Endothelial cell of umbilical vein (primary cell): Measurements from ENCODE around the gene DIO3. TPM values are rescaled to one million over a fixed set of nuclear protein-coding genes. Genes with fewer than 3 reads are reported as not detected.

Experiments used
- BruUV-seq: library from RNA; stranded (reverse); fragments of 400-500 nt; replicated peaks from 2 replicates; lab custom pipeline; 2021; lab: Mats Ljungman, UMichigan
- CTCF ChIA-PET: fragments of 300-600, 350-600 bp; sonication (Branson Sonifier 250); formaldehyde crosslinking; loops from one replicate; lab custom pipeline; 2021; ENCODE audit warnings: antibody characterized with exemption, inconsistent platforms; lab: Charles Lee
- POLR2A ChIA-PET: fragments of 300-600, 350-600 bp; sonication (Branson Sonifier 250); formaldehyde crosslinking; loops from one replicate; lab custom pipeline; 2021; ENCODE audit warnings: antibody characterized with exemption, inconsistent platforms; lab: Charles Lee
- DNase-seq: peaks from one replicate; pipeline ENCODE4 v3.0.0-alpha.2; 2011; ENCODE audit warnings: low read depth, low spot score
- FAIRE-seq: peaks from 2 replicates; lab custom pipeline; 2011; peaks lifted over from hg19 to GRCh38; lab: Jason Lieb, UNC
- H2AFZ ChIP-seq: 2 replicates; pipeline ENCODE4 v1.6.0; 2012; ENCODE audit warnings: low read depth, low read length, control low read depth, inconsistent platforms
- H3K27ac ChIP-seq: 2 replicates; pipeline ENCODE4 v1.5.1; 2011; ENCODE audit warnings: low read depth, mild to moderate bottlenecking, control low read depth, low read length, moderate library complexity; ENCODE audit not compliant: insufficient read depth
- H3K27me3 ChIP-seq, 2 experiments: 2 replicates each; pipeline versions ENCODE4 v1.6.0 to v1.6.1; 2011; ENCODE audit warnings: low read length in 2 of 2, mixed read lengths in 1 of 2; ENCODE audit not compliant: control insufficient read depth in 2 of 2, insufficient read depth in 2 of 2
- H3K36me3 ChIP-seq, 2 experiments: 2 replicates in 1 of 2; 3 replicates in 1 of 2; pipeline ENCODE4 v1.5.1; 2011; ENCODE audit warnings: low read length in 2 of 2, mild to moderate bottlenecking in 1 of 2, moderate library complexity in 1 of 2; ENCODE audit not compliant: control insufficient read depth in 2 of 2, insufficient read depth in 2 of 2; ENCODE audit errors: extremely low read depth in 1 of 2
- H3K4me1 ChIP-seq: 3 replicates; pipeline ENCODE4 v1.5.1; 2011; ENCODE audit warnings: mild to moderate bottlenecking, low read length; ENCODE audit not compliant: control insufficient read depth, insufficient read depth; ENCODE audit errors: extremely low read depth
- H3K4me2 ChIP-seq: 2 replicates; pipeline ENCODE4 v1.6.1; 2011; ENCODE audit warnings: low read length, control low read depth, mixed read lengths; ENCODE audit not compliant: insufficient read depth
- H3K4me3 ChIP-seq, 3 experiments: fragments of 200-600 bp in 1 of 3; sonication (generic), shearing (Covaris generic) in 1 of 3; replicated peaks in 1 of 3; 2 replicates each; pipeline ENCODE4 v1.5.1; 2011 to 2016; ENCODE audit warnings: control low read depth in 3 of 3, low read length in 3 of 3, mild to moderate bottlenecking in 2 of 3, inconsistent platforms in 1 of 3, low read depth in 1 of 3, moderate library complexity in 1 of 3; ENCODE audit not compliant: insufficient read depth in 1 of 3
- H3K79me2 ChIP-seq: 2 replicates; pipeline ENCODE4 v1.6.0; 2012; ENCODE audit warnings: low read length, inconsistent platforms; ENCODE audit not compliant: control insufficient read depth, insufficient read depth
- H3K9ac ChIP-seq: replicated peaks from 2 replicates; pipeline ENCODE3; 2011; ENCODE audit warnings: low read length, control low read depth; ENCODE audit not compliant: insufficient read depth; ENCODE audit errors: extremely low read depth
- H3K9me1 ChIP-seq: replicated peaks from 3 replicates; pipeline ENCODE4 v1.6.0; 2011; ENCODE audit warnings: mild to moderate bottlenecking, low read length; ENCODE audit not compliant: control insufficient read depth, insufficient read depth; ENCODE audit errors: extremely low read depth
- H3K9me3 ChIP-seq: replicated peaks from 2 replicates; pipeline ENCODE4 v1.5.1; 2012; ENCODE audit warnings: low read length, inconsistent platforms; ENCODE audit not compliant: control insufficient read depth, insufficient read depth
- H4K20me1 ChIP-seq: replicated peaks from 2 replicates; pipeline ENCODE3; 2011; ENCODE audit warnings: mild to moderate bottlenecking, low read length; ENCODE audit not compliant: control insufficient read depth, insufficient read depth; ENCODE audit errors: extremely low read depth
- CTCF ChIP-seq, 2 donors: IDR thresholded peaks; 1 replicate in 1 of 2; 2 replicates in 1 of 2; pipeline ENCODE4 v1.5.1; 2011; ENCODE audit warnings: low read length in 2 of 2, mild to moderate bottlenecking in 2 of 2, moderate library complexity in 2 of 2, control low read depth in 1 of 2, inconsistent platforms in 1 of 2, low read depth in 1 of 2; ENCODE audit not compliant: insufficient read depth in 1 of 2; ENCODE audit errors: extremely low read depth in 1 of 2
- EZH2 ChIP-seq: IDR thresholded peaks from 2 replicates; pipeline ENCODE4 v1.6.1; 2012; ENCODE audit warnings: borderline replicate concordance, low read depth, mild to moderate bottlenecking, moderate library complexity, low read length, inconsistent platforms; ENCODE audit not compliant: severe bottlenecking
- FOS ChIP-seq: IDR thresholded peaks from 2 replicates; pipeline ENCODE4 v1.6.1; 2011; ENCODE audit warnings: mild to moderate bottlenecking, low read length, moderate library complexity, borderline replicate concordance; ENCODE audit not compliant: insufficient read depth
- GATA2 ChIP-seq: IDR thresholded peaks from 2 replicates; pipeline ENCODE4 v1.7.0; 2011; ENCODE audit warnings: low read depth, mild to moderate bottlenecking, moderate library complexity, mixed read lengths, low read length; ENCODE audit not compliant: insufficient read length, insufficient read depth
- JUN ChIP-seq: IDR thresholded peaks from 2 replicates; pipeline ENCODE4 v1.6.1; 2011; ENCODE audit warnings: borderline replicate concordance, low read depth; ENCODE audit not compliant: insufficient read length, insufficient read depth
- MAX ChIP-seq: IDR thresholded peaks from 2 replicates; pipeline ENCODE4 v1.6.1; 2011; ENCODE audit not compliant: insufficient read depth, insufficient read length
- MYC ChIP-seq: IDR thresholded peaks from one replicate; pipeline ENCODE4 v1.6.1; 2011; ENCODE audit warnings: mild to moderate bottlenecking, low read depth, low read length
- POLR2A ChIP-seq: IDR thresholded peaks from 2 replicates; pipeline ENCODE4 v1.6.1; 2012; ENCODE audit warnings: low read depth, mild to moderate bottlenecking, control low read depth, low read length
- POLR2AphosphoS5 ChIP-seq: IDR thresholded peaks from 2 replicates; pipeline ENCODE4 v1.6.1; 2012; ENCODE audit warnings: low read depth, mild to moderate bottlenecking, control low read depth, low read length, moderate library complexity; ENCODE audit not compliant: insufficient read depth
- dilution Hi-C: fragments of 300-500 bp; cut with MboI; formaldehyde crosslinking; loops from one replicate; pipeline ENCODE4 v1.15.0; 2019; ENCODE audit warnings: low sequenced_read_pairs; ENCODE audit not compliant: extremely low pct_ligation_motif_present
- intact Hi-C: fragments of 100-400 bp; cut with micrococcal nuclease; formaldehyde crosslinking; loops from one replicate; pipeline ENCODE4 v1.10.0; 2022
- polyA plus RNA-seq, 4 experiments: library from polyadenylated mRNA; depleted of rRNA in 3 of 4; stranded (reverse) in 3 of 4; unstranded in 1 of 4; fragments of >200 nt; gene quantifications; 2 replicates each; pipeline versions ENCODE4 v1.2.1 to v1.2.3, GENCODE V29; 2011 to 2012; ENCODE audit warnings: missing spikeins in 1 of 4
- total RNA-seq: library from RNA; stranded (reverse); gene quantifications from 2 replicates; pipeline ENCODE4 v1.2.3, GENCODE V29; 2021

DIO3 gene
- total and polyA plus RNA-seq, 2 donors (not counting 3 experiments of a cell fraction or from before 2014, with no cell fraction given) = not detected

GRCh38 chr14:101587441-101587911, 26.2 kb downstream of the DIO3 start:
- intact Hi-C loops = no loop called here
- CTCF ChIA-PET = no interaction called here
- no TSS peak for BruUV-seq

More at GRCh38 chr14:101587441-101587911, 26.2 kb downstream of the DIO3 start:
- no peaks in the 10 kb centered on the region for H4K20me1 ChIP-seq
- dilution Hi-C loops = no loop called here
- H3K9ac ChIP-seq = no peak overlapping the region
- no peak overlapping the region for H2AFZ ChIP-seq
- no peaks in the 10 kb centered on the region for H3K36me3 ChIP-seq
- no peak overlapping the region for H3K4me2 ChIP-seq
- no peak overlapping the region for H3K4me3 ChIP-seq
- TF ChIP-seq POLR2AphosphoS5 = no peak
- no peak for TF ChIP-seq MAX
- TF ChIP-seq CTCF (IDR thresholded peaks at IDR 0.05; ENCODE audit: extremely low read depth in 1 of 2, insufficient read depth in 1 of 2, low read depth in 1 of 2, low read length in 2 of 2) = no peak
- TF ChIP-seq FOS = no peak
- TF ChIP-seq GATA2 = no peak
- no peak for TF ChIP-seq POLR2A
- no peak for TF ChIP-seq EZH2
- no peak for TF ChIP-seq JUN
- TF ChIP-seq MYC = no peak
- H3K27me3 ChIP-seq = no peaks in the 10 kb centered on the region
- DNase-seq (no peak), FAIRE-seq (no peak)
- no peaks in the 10 kb centered on the region for H3K9me1 ChIP-seq
- POLR2A ChIA-PET = no interaction called here
- H3K9me3 ChIP-seq = no peaks in the 10 kb centered on the region
- H3K79me2 ChIP-seq = no peaks in the 10 kb centered on the region
- H3K4me1 ChIP-seq = no peaks in the 10 kb centered on the region
- no peak overlapping the region for H3K27ac ChIP-seq
